A549 treated with AZD9567 at 1 μM for 4 hours (cell line): ENCODE measurements around the gene CST11. TPM values are rescaled to one million over a fixed set of nuclear protein-coding genes. Genes with fewer than 3 reads are reported as not detected.

Source experiments
- total RNA-seq: library from RNA; stranded (reverse); fragments of 200-300 nt; extraction: Qiagen RNA extraction; gene quantifications from 5 replicates; pipeline ENCODE4 v1.2.3, GENCODE V29; 2022; ENCODE audit not compliant: insufficient read depth

Gene CST11, protein sequence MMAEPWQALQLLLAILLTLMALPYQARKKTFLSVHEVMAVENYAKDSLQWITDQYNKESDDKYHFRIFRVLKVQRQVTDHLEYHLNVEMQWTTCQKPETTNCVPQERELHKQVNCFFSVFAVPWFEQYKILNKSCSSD
- total RNA-seq, result not detected in 5 replicates

DNA sequence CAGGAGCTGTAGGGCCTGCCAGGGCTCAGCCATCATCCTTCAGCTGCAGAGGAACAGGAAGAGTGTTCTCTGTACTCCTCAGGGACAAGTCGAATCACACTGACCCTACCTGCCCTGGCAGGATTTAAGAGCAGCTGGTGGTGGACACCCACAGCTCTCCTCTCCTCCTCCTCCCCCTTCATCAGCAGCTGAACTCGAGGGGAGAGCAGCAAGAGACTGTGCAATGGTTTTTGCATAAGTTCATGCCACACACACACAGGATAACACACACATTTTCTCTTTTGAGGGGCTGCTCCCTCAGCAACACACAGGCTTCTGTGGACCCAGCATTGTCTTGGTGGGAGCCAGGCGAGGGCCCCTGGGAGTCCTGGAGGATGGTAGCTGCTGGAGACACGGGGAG, at the start of gene CST11:
Gene CST11 (minus strand): TSS at position 101 of the 400 bp plus-strand sequence. CDS start 65 bp downstream, at position 36.

DNA sequence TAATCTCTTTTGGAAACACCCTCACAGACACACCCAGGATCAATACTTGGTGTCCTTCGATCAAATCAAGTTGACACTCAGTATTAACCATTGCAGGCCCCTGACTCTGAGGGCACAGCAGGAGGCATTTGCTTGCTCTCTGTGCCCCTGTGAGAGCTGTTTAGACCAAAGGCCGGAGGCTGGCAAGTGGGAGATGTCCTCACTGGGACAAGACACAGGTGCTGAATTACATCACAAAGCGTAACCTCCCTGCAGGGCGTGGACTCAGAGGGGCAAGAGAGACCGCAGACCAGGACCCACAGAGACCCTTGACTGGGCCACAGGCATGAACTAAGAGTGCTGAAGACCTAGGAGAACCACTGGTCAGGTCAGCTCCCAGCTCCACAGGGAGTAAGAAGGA, 38.1 kb upstream of the CST11 start, which contains the start of gene CST8:
Gene CST8 (plus strand): TSS at position 301 of the 400 bp plus-strand sequence. CDS start 551 bp downstream, outside the sequence.

DNA sequence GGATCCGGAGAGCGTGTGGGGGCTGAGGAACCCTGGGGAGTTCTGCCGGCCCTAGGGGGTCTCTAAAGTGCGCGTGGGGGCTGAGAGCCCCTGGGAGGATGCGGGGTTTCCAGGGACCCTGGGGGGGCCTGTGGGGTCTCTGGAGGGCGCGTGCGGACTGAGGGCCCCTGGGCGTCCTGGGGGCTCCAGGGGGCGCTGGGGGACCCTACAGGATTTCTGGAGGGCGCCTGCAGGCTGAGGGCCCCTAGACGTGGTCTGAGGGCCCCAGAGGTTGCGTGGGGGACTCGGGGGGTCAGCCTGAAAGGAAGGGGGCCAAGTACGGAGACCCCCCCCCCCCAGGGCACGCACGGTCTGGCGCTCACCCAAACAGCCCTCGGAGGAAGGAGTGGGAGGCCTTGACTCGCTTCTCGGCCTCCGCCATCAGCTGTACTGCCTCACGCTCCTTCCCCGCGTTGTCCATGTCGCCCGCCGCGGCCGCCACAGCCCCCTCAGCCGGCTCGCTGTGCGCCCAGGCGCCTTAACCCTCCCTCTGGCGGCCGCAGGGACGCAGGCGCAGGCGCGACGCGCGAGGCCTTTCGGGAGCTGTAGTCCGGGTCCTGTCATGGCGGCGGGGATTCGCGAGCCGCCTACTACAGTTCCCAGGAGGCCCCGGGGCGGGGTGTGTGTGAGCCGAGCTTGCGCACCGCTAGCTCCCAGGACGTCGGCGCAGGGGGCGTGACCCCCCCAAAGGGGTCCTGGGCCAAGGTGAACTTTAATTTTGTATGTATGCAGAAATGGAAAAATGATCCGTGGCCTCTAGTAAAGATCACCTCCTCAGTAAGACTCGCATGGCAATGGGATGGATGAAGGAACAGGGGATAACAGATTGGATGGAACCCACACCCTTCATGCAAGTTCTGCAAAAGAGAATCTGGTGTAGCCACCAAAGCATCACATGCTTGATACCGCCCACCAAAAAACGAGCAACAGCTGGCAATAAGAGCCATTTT, 31.4 kb downstream of the CST11 start, which contains the start of gene NAPB:
Gene NAPB (minus strand): TSS at position 546 of the 989 bp plus-strand sequence. CDS start 86 bp downstream, at position 460.

Other genes with a start within 250 kb of the CST11 start
- 59.4 to 72.5 TPM (median 69.5 TPM) in 5 replicates for gene NXT1, start 102.1 kb downstream of the CST11 start, total RNA-seq
- 7.9 to 12.7 TPM (median 11.2 TPM) in 5 replicates for gene GZF1, start 90.7 kb downstream of the CST11 start, total RNA-seq
- 3.4 to 4.4 TPM (median 4.1 TPM) in 5 replicates for gene NAPB, start 31.4 kb downstream of the CST11 start, total RNA-seq
- gene CSTL1, start 13.2 kb downstream of the CST11 start, total RNA-seq, result not detected in 5 replicates
- gene CST8, start 38.2 kb upstream of the CST11 start, total RNA-seq, result not detected in 5 replicates
- gene CST9L, start 115.6 kb upstream of the CST11 start, total RNA-seq, result not detected in 5 replicates
- gene CST9, start 153.0 kb upstream of the CST11 start, total RNA-seq, result not detected in 5 replicates
- gene CST3, start 185.1 kb upstream of the CST11 start, total RNA-seq, result 219 to 405 TPM (median 397 TPM) in 5 replicates
- gene CST4, start 236.2 kb upstream of the CST11 start, total RNA-seq, result not detected in 5 replicates